HG03342 (cell line): ENCODE results near the gene CARF.

Experiments used
- ATAC-seq: cut with Tn5 transposase; IDR thresholded peaks from one replicate; pipeline ENCODE4 v1.9.1; 2021; ENCODE audit warnings: mild to moderate bottlenecking, moderate library complexity; ENCODE audit not compliant: unreplicated experiment

CARF gene

GRCh38 chr2:203016716-203017115 lies 104.6 kb downstream of the CARF start:
- no peak for ATAC-seq

- ATAC-seq = no peak
Observed at GRCh38 chr2:203018181-203018580, 106.1 kb downstream of the CARF start.

GRCh38 chr2:203019142-203019541 lies 107.1 kb downstream of the CARF start:
- ATAC-seq = no peak

GRCh38 chr2:203021991-203022390 lies 109.9 kb downstream of the CARF start:
- ATAC-seq = no peak

GRCh38 chr2:203022751-203023150 lies 110.7 kb downstream of the CARF start:
- ATAC-seq = no peak

GRCh38 chr2:203025592-203025991 lies 113.5 kb downstream of the CARF start:
- ATAC-seq = no peak

GRCh38 chr2:203030545-203030944 lies 118.5 kb downstream of the CARF start:
- ATAC-seq = no peak

- ATAC-seq = no peak
Observed at GRCh38 chr2:203030991-203031390, 118.9 kb downstream of the CARF start.

GRCh38 chr2:203033395-203033794 lies 121.3 kb downstream of the CARF start:
- no peak for ATAC-seq

- ATAC-seq = no peak
Observed at GRCh38 chr2:203035879-203036470, 123.9 kb downstream of the CARF start.
